HepG2 (cell line): ENCODE results near the gene TGM3. TPM values are rescaled to one million over a fixed set of nuclear protein-coding genes. Genes with fewer than 3 reads are reported as not detected.

Experiments used
- ATAC-seq: fragments of 200-7000 bp; cut with Tn5 transposase; 3 replicates; pipeline ENCODE4 v1.9.1; 2020; ENCODE audit warnings: mild to moderate bottlenecking, moderate library complexity
- BruUV-seq: library from RNA; stranded (reverse); fragments of 400-500 nt; replicated peaks from 2 replicates; lab custom pipeline; 2021; lab: Mats Ljungman, UMichigan
- CTCF ChIA-PET: fragments of 300-600 bp; formaldehyde crosslinking; extraction: SDS; loops from one replicate; lab custom pipeline; 2021; ENCODE audit warnings: low total read pairs, inconsistent platforms, low intra/inter-chr PET ratio; lab: Yijun Ruan, JAX
- POLR2A ChIA-PET: fragments of 350-600 bp; sonication (Branson Sonifier 250); formaldehyde crosslinking; loops from one replicate; lab custom pipeline; 2020; ENCODE audit warnings: antibody characterized with exemption, inconsistent platforms; lab: Yijun Ruan, JAX
- DNase-seq: peaks from one replicate; pipeline ENCODE4 v3.0.0-alpha.2; 2015; ENCODE audit warnings: low spot score
- FAIRE-seq: peaks from 3 replicates; lab custom pipeline; 2011; peaks lifted over from hg19 to GRCh38; lab: Jason Lieb, UNC
- H2AFZ ChIP-seq: one replicate; pipeline ENCODE4 v1.6.1; 2011; ENCODE audit warnings: low read length, inconsistent platforms
- H3K27ac ChIP-seq: fragments of 300-600 bp; 3 replicates; pipeline ENCODE4 v1.8.0; 2011; ENCODE audit warnings: mixed run types, mild to moderate bottlenecking, mixed read lengths, low read length, inconsistent platforms; ENCODE audit not compliant: insufficient read depth; ENCODE audit errors: extremely low read length
- H3K27me3 ChIP-seq, 2 experiments: fragments of 200-600 bp in 1 of 2; 2 replicates in 1 of 2; 3 replicates in 1 of 2; pipeline versions ENCODE4 v1.6.0 to v1.8.0; 2011; ENCODE audit warnings: low read length in 2 of 2, mild to moderate bottlenecking in 2 of 2, moderate library complexity in 2 of 2, inconsistent platforms in 1 of 2; ENCODE audit not compliant: insufficient read depth in 2 of 2, control insufficient read depth in 1 of 2
- H3K36me3 ChIP-seq, 2 experiments: fragments of 200-600 bp in 1 of 2; replicated peaks in 1 of 2; 2 replicates in 1 of 2; 3 replicates in 1 of 2; pipeline versions ENCODE4 v1.5.1 to v1.8.0; 2011; ENCODE audit warnings: low read length in 2 of 2, inconsistent platforms in 1 of 2; ENCODE audit not compliant: insufficient read depth in 2 of 2, control insufficient read depth in 1 of 2
- H3K4me1 ChIP-seq: 2 replicates; pipeline ENCODE4 v1.5.1; 2012; ENCODE audit warnings: low read length, inconsistent platforms; ENCODE audit not compliant: insufficient read depth
- H3K4me2 ChIP-seq: 2 replicates; pipeline ENCODE4 v1.6.0; 2011; ENCODE audit warnings: low read depth, low read length, inconsistent platforms
- H3K4me3 ChIP-seq, 3 experiments: fragments of 200-600 bp in 1 of 3; sonication (generic), shearing (Covaris generic) in 1 of 3; replicated peaks in 1 of 3; 2 replicates each; pipeline ENCODE4 v1.5.1; 2011 to 2016; ENCODE audit warnings: low read length in 3 of 3, inconsistent platforms in 2 of 3, low read depth in 2 of 3, mild to moderate bottlenecking in 2 of 3, control low read depth in 1 of 3, mixed read lengths in 1 of 3; ENCODE audit not compliant: insufficient read depth in 1 of 3
- H3K79me2 ChIP-seq: one replicate; pipeline ENCODE4 v1.6.1; 2011; ENCODE audit warnings: low read length, inconsistent platforms; ENCODE audit not compliant: insufficient read depth
- H3K9ac ChIP-seq: 2 replicates; pipeline ENCODE4 v1.6.0; 2011; ENCODE audit warnings: mild to moderate bottlenecking, low read depth, low read length, inconsistent platforms; ENCODE audit not compliant: insufficient read depth
- H3K9me3 ChIP-seq: 2 replicates; pipeline ENCODE4 v1.5.1; 2012; ENCODE audit warnings: mild to moderate bottlenecking, low read length
- H4K20me1 ChIP-seq: 2 replicates; pipeline ENCODE4 v1.6.0; 2011; ENCODE audit warnings: inconsistent platforms, mild to moderate bottlenecking, low read length, moderate library complexity; ENCODE audit not compliant: insufficient read depth
- GLI4 ChIP-seq: sonication (generic); formaldehyde crosslinking; IDR thresholded peaks from 2 replicates; pipeline ENCODE4 v1.5.1; 2020; ENCODE audit warnings: missing genetic modification reagents, mild to moderate bottlenecking, moderate library complexity, borderline replicate concordance
- SMAD3 ChIP-seq: sonication (generic); formaldehyde crosslinking; IDR thresholded peaks from 2 replicates; pipeline ENCODE4 v1.4.0; 2020; ENCODE audit warnings: missing genetic modification reagents
- ZNF644 ChIP-seq: IDR thresholded peaks from 2 replicates; pipeline ENCODE4 v1.6.1; 2016; ENCODE audit warnings: low read depth
- ZNF75D ChIP-seq: sonication (generic); formaldehyde crosslinking; IDR thresholded peaks from 2 replicates; pipeline ENCODE4 v1.8.1; 2023; ENCODE audit warnings: missing genetic modification reagents, mild to moderate bottlenecking, borderline replicate concordance
- WGBS: methylation state at CpG from one replicate; pipeline ENCODE4 v1.1.6; 2017; ENCODE audit warnings: low lambda C conversion rate; 5-methylcytosine and 5-hydroxymethylcytosine counted together
- in situ Hi-C: cut with HindIII; loops from 2 replicates; pipeline ENCODE4 v1.10.0; 2017; ENCODE audit warnings: low pct_unique_long_range_greater_than_20kb; ENCODE audit not compliant: extremely low pct_ligation_motif_present
- intact Hi-C: fragments of 100-400 bp; cut with micrococcal nuclease; formaldehyde crosslinking; loops from one replicate; pipeline ENCODE4 v1.10.0; 2022; ENCODE audit not compliant: unreplicated experiment
- polyA plus RNA-seq, 8 experiments: library from polyadenylated mRNA; depleted of rRNA in 3 of 8; stranded (reverse) in 7 of 8; unstranded in 1 of 8; fragments of >200 nt; fragmentation: Illumina TruSeq in 4 of 8; extraction: Trizol in 4 of 8; gene quantifications; 2 replicates each; pipeline versions ENCODE4 v1.2.1 to v1.2.3, GENCODE V29; 2011 to 2016; ENCODE audit warnings: low read depth in 4 of 8, missing spikeins in 1 of 8, mixed read lengths in 1 of 8; ENCODE audit not compliant: insufficient read depth in 1 of 8
- total RNA-seq, 5 experiments: library from RNA; depleted of rRNA; stranded (reverse); fragments of >200 nt; fragmentation: Illumina TruSeq; extraction: Trizol; gene quantifications; 2 replicates each; pipeline ENCODE4 v1.2.3, GENCODE V29; 2016; ENCODE audit warnings: low read depth in 1 of 5
- TF ChIP-seq, protein P1 (sequence below): sonication (generic); formaldehyde crosslinking; IDR thresholded peaks from 2 replicates; pipeline ENCODE4 v1.4.0; 2020; ENCODE audit warnings: missing genetic modification reagents

Gene TGM3
- total and polyA plus RNA-seq, 2 of the 13 experiments (the other 11 are each of a cell fraction or from before 2014, with no cell fraction given), result not detected

DNA sequence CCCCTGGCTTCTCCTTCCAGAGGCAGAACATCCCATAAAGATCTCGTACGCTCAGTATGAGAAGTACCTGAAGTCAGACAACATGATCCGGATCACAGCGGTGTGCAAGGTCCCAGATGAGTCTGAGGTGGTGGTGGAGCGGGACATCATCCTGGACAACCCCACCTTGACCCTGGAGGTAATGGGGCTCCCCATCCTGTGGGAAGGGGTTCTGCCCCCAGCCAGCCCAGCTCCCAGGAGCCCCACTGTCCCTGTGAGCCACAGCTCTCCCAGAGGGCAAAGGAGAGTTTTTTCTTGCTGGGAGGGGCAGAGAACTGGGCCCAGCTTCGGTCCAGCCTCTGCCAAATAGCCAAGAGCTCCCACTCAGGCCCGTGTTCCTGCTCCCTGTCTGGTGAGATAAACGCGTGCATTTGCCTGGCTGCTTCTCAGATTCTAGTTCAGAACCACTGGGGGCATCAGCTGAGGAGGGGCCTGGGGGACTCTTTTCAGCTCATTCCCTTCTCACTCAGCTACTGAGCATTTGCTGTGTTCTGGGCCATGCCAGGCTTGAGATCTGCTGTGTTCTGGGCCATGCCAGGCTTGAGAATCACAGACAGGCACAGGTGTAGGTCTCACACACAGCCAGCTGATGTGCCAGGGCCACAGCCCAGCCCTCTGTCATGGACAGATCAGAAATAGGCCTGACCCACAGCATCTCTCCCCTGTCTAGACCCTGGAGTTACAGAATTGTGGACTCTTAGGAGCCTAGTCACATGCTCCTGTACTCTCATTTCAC lies 39.5 kb downstream of the TGM3 start:
- Histone ChIP-seq H3K4me3 (no peak overlapping the region), H3K9ac (no peak overlapping the region), H3K4me1 (no peaks in the 10 kb centered on the region), H4K20me1 (no peaks in the 10 kb centered on the region), H3K9me3 (no peaks in the 10 kb centered on the region), H3K27me3 (peaks cover 6 to 29% of the 10 kb centered on the region in 2 experiments; a peak in 4 of 5 replicates), H3K4me2 (no peak overlapping the region), H3K79me2 (no peaks in the 10 kb centered on the region), H3K36me3 (no peaks in the 10 kb centered on the region), H3K27ac (no peak overlapping the region), H2AFZ (no peak overlapping the region)
- peak; percentile 22; the same call in 2 of the 3 replicates for ATAC-seq
- CTCF ChIA-PET, result no interaction called here
- BruUV-seq, result no TSS peak
- intact Hi-C loops, result no loop called here
- in situ Hi-C loops, result no loop called here
- 42% methylated on average over 9 of the region's 9 CpGs for WGBS
- FAIRE-seq, result no peak
- TF ChIP-seq ZNF644 (no peak), ZNF75D (no peak), GLI4 (CRISPR knock-in tag) (no peak), SMAD3 (CRISPR knock-in tag) (no peak)
- TF ChIP-seq, protein P1, sequence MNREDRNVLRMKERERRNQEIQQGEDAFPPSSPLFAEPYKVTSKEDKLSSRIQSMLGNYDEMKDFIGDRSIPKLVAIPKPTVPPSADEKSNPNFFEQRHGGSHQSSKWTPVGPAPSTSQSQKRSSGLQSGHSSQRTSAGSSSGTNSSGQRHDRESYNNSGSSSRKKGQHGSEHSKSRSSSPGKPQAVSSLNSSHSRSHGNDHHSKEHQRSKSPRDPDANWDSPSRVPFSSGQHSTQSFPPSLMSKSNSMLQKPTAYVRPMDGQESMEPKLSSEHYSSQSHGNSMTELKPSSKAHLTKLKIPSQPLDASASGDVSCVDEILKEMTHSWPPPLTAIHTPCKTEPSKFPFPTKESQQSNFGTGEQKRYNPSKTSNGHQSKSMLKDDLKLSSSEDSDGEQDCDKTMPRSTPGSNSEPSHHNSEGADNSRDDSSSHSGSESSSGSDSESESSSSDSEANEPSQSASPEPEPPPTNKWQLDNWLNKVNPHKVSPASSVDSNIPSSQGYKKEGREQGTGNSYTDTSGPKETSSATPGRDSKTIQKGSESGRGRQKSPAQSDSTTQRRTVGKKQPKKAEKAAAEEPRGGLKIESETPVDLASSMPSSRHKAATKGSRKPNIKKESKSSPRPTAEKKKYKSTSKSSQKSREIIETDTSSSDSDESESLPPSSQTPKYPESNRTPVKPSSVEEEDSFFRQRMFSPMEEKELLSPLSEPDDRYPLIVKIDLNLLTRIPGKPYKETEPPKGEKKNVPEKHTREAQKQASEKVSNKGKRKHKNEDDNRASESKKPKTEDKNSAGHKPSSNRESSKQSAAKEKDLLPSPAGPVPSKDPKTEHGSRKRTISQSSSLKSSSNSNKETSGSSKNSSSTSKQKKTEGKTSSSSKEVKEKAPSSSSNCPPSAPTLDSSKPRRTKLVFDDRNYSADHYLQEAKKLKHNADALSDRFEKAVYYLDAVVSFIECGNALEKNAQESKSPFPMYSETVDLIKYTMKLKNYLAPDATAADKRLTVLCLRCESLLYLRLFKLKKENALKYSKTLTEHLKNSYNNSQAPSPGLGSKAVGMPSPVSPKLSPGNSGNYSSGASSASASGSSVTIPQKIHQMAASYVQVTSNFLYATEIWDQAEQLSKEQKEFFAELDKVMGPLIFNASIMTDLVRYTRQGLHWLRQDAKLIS, result no peak
- POLR2A ChIA-PET, result no interaction called here
- DNase-seq, result no peak
